ENCODE measurements around the gene LTV1.

- TF ChIP-seq CTCF (IDR thresholded peaks at IDR 0.05) = no peak
- TF ChIP-seq POLR2A (IDR thresholded peaks at IDR 0.05) = no peak
These were observed 67.9 kb downstream of the LTV1 start for GRCh38 chr6:143911028-143911427.

Measured in upper lobe of left lung (tissue), 4 donors.